Fibroblast of skin of left quadriceps (primary cell): ENCODE data around the gene BICDL1.

Experiments
- DNase-seq, 2 experiments: peaks; one replicate each; pipeline ENCODE4 v3.0.0-alpha.2; 2013; ENCODE audit warnings: low read depth in 2 of 2

Gene BICDL1

GRCh38 chr12:120102189-120103043 is 113.4 kb downstream of the BICDL1 start:
- no peak for DNase-seq

DNA sequence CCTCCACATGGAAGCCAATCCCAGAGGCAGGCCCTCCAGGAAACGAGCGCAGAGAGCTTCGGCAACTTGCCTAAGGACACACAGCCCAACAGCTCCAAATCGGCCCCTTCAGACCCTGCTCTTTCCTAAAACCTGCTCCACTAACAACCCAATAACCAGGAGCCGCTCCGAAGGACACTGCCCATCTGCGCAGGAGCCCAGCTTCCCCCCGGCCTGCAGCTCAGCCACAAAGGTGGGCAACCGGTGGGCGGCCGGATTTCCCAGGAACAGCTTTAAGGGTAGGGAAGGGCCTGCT is 114.0 kb downstream of the BICDL1 start:
- DNase-seq, result no peak

DNA sequence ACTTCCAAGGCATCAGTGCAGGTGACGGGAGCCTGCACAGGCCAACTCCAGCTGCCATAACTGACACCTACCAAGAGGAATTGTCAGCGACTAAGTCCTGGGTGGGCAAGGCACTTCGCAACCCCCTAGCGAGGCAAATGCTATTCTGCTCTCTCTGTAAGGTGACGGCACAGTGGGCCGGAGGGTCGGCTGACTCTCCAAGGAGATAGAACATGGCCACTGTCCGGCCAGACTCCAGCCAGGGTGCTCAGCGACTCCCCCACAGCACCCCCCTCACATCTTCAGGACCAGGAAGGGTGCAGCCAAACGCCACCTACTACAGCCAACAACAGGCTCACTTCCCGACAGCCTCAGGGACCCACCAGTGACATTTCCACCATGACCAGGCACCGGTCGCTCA is 114.3 kb downstream of the BICDL1 start:
- no peak for DNase-seq

DNA sequence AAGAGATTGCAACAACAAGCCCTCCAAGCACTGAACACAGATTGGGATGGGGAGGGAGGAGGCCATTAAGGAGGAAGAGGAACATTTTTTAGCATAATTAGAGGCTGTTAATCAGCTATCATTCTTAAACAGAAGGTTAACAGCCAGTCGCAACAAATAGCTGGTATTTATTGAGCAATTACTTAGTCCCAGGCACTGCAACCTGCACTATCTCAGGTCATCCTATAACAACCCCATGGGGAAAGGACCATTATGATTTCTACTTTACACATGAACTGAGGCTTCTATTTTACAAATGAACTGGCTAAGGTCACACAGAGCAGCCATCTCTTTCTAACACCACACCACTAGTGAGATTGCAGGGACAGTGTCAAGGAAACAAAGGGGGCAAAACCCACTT is 117.1 kb downstream of the BICDL1 start:
- DNase-seq, result no peak

- no peak for DNase-seq
Observed at GRCh38 chr12:120109570-120110267, 120.7 kb downstream of the BICDL1 start.

DNA sequence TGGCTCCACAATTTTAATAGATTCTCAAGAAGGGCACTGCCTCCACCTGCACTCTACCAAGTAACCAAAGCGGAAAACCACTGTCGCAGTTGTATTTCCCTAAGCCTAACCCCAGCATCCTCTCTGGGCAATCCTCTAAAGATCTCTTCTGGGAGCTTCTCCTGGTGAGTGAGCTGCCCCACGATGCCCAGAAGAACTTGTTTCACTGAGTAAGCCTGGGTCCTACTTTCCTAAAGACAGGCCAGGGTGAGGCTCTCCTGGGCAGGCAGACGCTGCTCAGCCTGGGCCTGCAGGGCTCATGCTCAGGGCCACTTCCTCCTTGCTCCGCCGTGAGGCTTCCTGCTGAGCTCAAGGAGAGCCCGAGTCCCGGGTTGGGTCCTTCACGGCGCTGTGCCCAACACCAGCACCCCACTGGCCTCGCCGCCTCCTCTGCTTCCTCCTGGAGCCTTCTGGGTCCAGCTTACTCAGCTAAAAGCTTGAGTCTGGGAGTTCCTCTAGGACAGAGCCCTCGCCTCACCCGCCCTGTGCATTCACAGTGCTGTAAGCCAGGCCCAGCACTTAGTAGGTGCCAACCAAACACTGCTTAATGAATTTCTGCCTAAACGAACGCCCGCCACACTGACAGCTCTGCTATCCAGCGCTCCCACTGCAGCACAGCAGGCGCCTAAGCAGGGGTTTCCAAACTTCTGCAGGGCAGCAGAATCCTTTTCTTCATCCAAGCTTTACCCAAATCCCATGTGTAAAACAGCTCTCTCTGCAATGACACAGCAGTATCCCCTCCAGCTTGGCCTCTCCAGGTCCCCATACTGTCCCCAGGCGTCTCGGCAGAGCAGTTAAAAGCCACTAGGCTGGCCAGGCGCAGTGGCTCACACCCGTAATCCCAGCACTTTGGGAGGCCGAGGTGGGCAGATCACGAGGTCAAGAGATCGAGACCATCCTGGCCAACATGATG is 121.8 kb downstream of the BICDL1 start:
- no peak for DNase-seq

- DNase-seq, result no peak
Observed at GRCh38 chr12:120115066-120115465, 126.0 kb downstream of the BICDL1 start.

GRCh38 chr12:120115692-120116440 is 126.8 kb downstream of the BICDL1 start:
- no peak for DNase-seq

DNA sequence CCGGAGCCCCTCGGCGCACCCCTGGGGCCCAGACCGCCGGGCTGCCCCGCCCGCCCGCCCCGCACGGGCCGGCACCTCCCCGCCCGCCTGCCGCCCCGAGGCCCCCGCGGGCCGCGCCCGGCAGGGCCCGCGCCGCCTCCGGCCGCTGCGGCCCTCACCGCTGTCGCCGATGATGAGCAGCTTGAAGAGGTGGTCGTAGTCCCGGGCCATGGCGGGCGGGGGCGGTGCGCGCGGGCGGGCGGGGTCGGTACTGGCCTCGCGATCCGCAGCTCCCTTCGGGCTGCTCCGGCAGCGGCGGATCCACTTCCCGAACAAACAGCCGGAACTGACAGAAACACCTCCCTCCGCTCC is 127.4 kb downstream of the BICDL1 start, which contains the start of gene RAB35:
Gene RAB35, minus strand, starts transcription at position 313 of the 351 bp plus-strand sequence. Its CDS starts 103 bp downstream, at position 210.
- DNase-seq, result no peak

GRCh38 chr12:120116792-120117651 is 128.0 kb downstream of the BICDL1 start:
- peak; percentile 81 to 83 for DNase-seq

GRCh38 chr12:120117961-120118320 is 128.9 kb downstream of the BICDL1 start:
- DNase-seq, result no peak

GRCh38 chr12:120118321-120119061 is 129.5 kb downstream of the BICDL1 start:
- DNase-seq, result peak; percentile 28 to 41

DNA sequence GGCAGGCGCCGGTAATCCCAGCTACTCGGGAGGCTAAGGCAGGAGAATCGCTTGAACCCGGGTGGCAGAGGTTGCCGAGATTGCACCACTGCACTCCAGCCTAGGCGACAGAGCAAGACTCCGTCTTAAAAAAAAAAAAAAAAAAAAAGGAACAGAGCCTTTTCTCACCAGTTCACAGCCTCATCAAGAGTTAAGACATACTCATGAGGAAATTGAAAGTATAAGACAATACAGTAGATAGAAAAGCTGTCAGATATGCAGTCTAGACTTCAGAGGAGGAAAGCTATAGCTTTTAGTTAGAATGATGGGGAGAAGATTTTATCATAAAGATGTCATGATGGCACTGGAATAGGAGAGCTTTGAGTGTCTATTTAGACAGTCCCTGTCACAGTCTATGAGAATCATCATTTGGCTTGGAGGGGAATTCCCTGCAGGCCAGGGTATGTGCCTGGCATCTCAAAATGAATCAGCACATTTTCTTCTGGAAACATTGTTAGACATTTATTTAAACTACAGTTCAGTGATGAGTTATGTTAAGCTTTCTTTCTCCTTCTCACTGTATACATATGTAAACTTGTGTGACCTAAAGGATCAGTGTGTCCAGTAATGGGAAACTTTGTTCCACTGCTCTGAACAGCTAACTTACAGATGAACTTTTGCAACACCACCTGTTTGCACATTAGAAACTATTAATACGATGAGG is 130.4 kb downstream of the BICDL1 start:
- DNase-seq, result no peak

GRCh38 chr12:120121343-120121742 is 132.3 kb downstream of the BICDL1 start:
- no peak for DNase-seq

DNA sequence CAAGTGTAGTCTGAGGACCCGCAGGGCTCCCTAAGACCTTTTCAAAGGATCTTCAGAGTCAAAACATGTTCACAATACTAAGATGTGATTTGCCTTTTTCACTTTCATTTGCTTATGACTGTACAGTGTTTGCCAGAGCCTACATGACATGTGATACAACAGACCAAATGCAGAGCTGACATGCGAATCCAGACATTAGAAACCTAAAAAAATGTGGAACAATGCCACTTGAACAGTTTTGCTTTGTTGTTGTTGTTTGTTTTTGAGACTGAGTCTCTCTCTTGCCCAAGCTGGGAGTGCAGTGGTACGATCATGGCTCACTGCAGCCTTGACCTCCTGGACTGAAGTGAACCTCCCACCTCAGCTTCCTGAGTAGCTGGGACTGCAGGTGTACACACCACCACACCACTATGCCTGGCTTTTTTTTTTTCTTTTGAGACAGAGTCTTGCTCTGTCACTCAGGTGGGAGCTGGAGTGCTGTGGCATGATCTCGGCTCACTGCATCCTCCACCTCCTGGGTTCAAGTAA is 132.8 kb downstream of the BICDL1 start:
- DNase-seq, result no peak

- DNase-seq, result no peak
Observed at GRCh38 chr12:120125029-120125428, 136.0 kb downstream of the BICDL1 start.

GRCh38 chr12:120125792-120126634 is 137.0 kb downstream of the BICDL1 start:
- no peak for DNase-seq

- no peak for DNase-seq
Observed at GRCh38 chr12:120126635-120127005, 137.6 kb downstream of the BICDL1 start.
